ENCODE results near the gene HADHA.

Gene HADHA

GRCh38 chr2:26244309-26245230 is at the start of gene HADHA, which contains the start of gene HADHB:
Gene HADHA, minus strand, starts transcription at chr2:26244632. Its CDS starts 36 bp downstream, at chr2:26244596.
Gene HADHB, plus strand, starts transcription at chr2:26244939. Its CDS starts 9,316 bp downstream, at chr2:26254255.
- peak within 1 kb of the TSS; percentile 99 for H3K4me3 ChIP-seq (ENCODE audit: low read depth, low read length)
- peak; percentile 69 for DNase-seq (ENCODE audit: low read depth)
- peak; percentile 19 for TF ChIP-seq CTCF (IDR thresholded peaks at IDR 0.05; ENCODE audit: low read depth, low read length, missing control alignments)
- in situ Hi-C loops (cut with HindIII; ENCODE audit: low sequenced_read_pairs), result no loop called here

GRCh38 chr2:26292646-26293045 is 48.2 kb upstream of the HADHA start:
- in situ Hi-C loops (cut with HindIII; ENCODE audit: low sequenced_read_pairs), result no loop called here

GRCh38 chr2:26290001-26290400 is 45.6 kb upstream of the HADHA start:
- no peak for TF ChIP-seq CTCF (IDR thresholded peaks at IDR 0.05; ENCODE audit: low read depth, low read length, missing control alignments)
- in situ Hi-C loops (cut with HindIII; ENCODE audit: low sequenced_read_pairs), result no loop called here
- DNase-seq (ENCODE audit: low read depth), result no peak
- no peak overlapping the region for H3K4me3 ChIP-seq (ENCODE audit: low read depth, low read length)

More at GRCh38 chr2:26292646-26293045, 48.2 kb upstream of the HADHA start:
- no peak for TF ChIP-seq CTCF (IDR thresholded peaks at IDR 0.05; ENCODE audit: low read depth, low read length, missing control alignments)
- DNase-seq (ENCODE audit: low read depth), result no peak
- H3K4me3 ChIP-seq (ENCODE audit: low read depth, low read length), result no peak overlapping the region

GRCh38 chr2:26285931-26286330 is 41.5 kb upstream of the HADHA start:
- in situ Hi-C loops (cut with HindIII; ENCODE audit: low sequenced_read_pairs), result no loop called here
- no peak overlapping the region for H3K4me3 ChIP-seq (ENCODE audit: low read depth, low read length)
- DNase-seq (ENCODE audit: low read depth), result no peak
- no peak for TF ChIP-seq CTCF (IDR thresholded peaks at IDR 0.05; ENCODE audit: low read depth, low read length, missing control alignments)

GRCh38 chr2:26284132-26284531 is 39.7 kb upstream of the HADHA start:
- no peak for DNase-seq (ENCODE audit: low read depth)
- H3K4me3 ChIP-seq (ENCODE audit: low read depth, low read length), result no peak overlapping the region
- in situ Hi-C loops (cut with HindIII; ENCODE audit: low sequenced_read_pairs), result no loop called here
- TF ChIP-seq CTCF (IDR thresholded peaks at IDR 0.05; ENCODE audit: low read depth, low read length, missing control alignments), result no peak

GRCh38 chr2:26283606-26284005 is 39.2 kb upstream of the HADHA start:
- DNase-seq (ENCODE audit: low read depth), result no peak
- H3K4me3 ChIP-seq (ENCODE audit: low read depth, low read length), result no peak overlapping the region
- TF ChIP-seq CTCF (IDR thresholded peaks at IDR 0.05; ENCODE audit: low read depth, low read length, missing control alignments), result no peak
- in situ Hi-C loops (cut with HindIII; ENCODE audit: low sequenced_read_pairs), result no loop called here
